ENCODE measurements around the gene STK24.

- TF ChIP-seq CTCF (IDR thresholded peaks at IDR 0.05): no peak
- no peak for TF ChIP-seq POLR2A (IDR thresholded peaks at IDR 0.05)
Measured at GRCh38 chr13:98413796-98414195, 163.1 kb downstream of the STK24 start.
